Muscle of leg (tissue), 11 donors: ENCODE results near the gene GH2. TPM values are rescaled to one million over a fixed set of nuclear protein-coding genes. Genes with fewer than 3 reads are reported as not detected.
"Not testable (repeated sequence)": the region's sequence is repeated elsewhere in the genome, so short reads cannot be mapped to it uniquely, and the experiment has no call there.

ENCODE experiments used
- DNase-seq: peaks from one replicate; pipeline ENCODE4 v3.0.0; 2013
- H3K27ac ChIP-seq: one replicate; pipeline ENCODE4 v1.5.1; 2013; ENCODE audit warnings: mild to moderate bottlenecking, low read length, control low read depth
- H3K27me3 ChIP-seq: one replicate; pipeline ENCODE4 v1.6.1; 2013; ENCODE audit warnings: low read length; ENCODE audit not compliant: control insufficient read depth, insufficient read depth
- H3K36me3 ChIP-seq: one replicate; pipeline ENCODE4 v1.6.1; 2013; ENCODE audit warnings: low read length; ENCODE audit not compliant: control insufficient read depth, insufficient read depth
- H3K4me1 ChIP-seq: one replicate; pipeline ENCODE4 v1.6.1; 2013; ENCODE audit warnings: low read length; ENCODE audit not compliant: control insufficient read depth, insufficient read depth
- H3K4me3 ChIP-seq: one replicate; pipeline ENCODE4 v1.5.1; 2013; ENCODE audit warnings: low read length, control low read depth
- H3K9me3 ChIP-seq: replicated peaks from 2 replicates; pipeline ENCODE4 v1.6.1; 2013; ENCODE audit warnings: low read depth, low read length; ENCODE audit not compliant: control insufficient read depth
- WGBS: methylation state at CpG from one replicate; pipeline ENCODE4 v1.1.5; 2013; ENCODE audit warnings: missing lambda C conversion rate; ENCODE audit not compliant: insufficient coverage; 5-methylcytosine and 5-hydroxymethylcytosine counted together
- polyA plus RNA-seq, 8 donors: library from polyadenylated mRNA; unstranded; fragments of 120-200 nt; gene quantifications; one replicate each; pipeline versions ENCODE4 v1.2.1 to v1.2.3, GENCODE V29; 2013; ENCODE audit warnings: inconsistent platforms in 1 of 8, low replicate concordance in 1 of 8; ENCODE audit not compliant: insufficient read length in 8 of 8, insufficient read depth in 1 of 8
- total RNA-seq: library from RNA; stranded (reverse); fragments of 120-200 nt; gene quantifications from one replicate; pipeline ENCODE4 v1.2.4, GENCODE V29; 2013

Gene GH2
- total and polyA plus RNA-seq, 9 donors = 0.27 to 0.35 TPM; not detected in 7

DNA sequence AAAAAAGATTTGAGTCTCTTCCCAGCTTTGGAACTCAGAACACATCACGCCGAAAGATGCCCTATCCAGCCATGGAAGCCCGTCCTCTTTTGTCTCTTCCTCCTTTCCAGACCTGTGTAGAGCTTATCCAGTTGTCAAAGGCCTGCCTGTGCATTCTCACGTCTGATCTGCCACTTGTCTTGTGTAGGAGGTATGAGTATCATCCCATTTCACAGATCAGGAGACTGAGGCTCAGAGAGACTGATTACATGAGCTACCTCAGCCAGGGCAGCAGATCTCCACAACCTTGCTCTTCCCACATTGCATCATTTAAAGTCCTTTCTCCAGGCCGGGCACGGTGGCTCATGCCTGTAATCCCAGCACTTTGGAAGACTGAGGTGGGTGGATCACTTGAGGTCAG lies 7.1 kb downstream of the GH2 start:
- H3K27me3 ChIP-seq, H3K4me1 ChIP-seq, H3K27ac ChIP-seq, H3K9me3 ChIP-seq, H3K36me3 ChIP-seq, H3K4me3 ChIP-seq, DNase-seq: not testable (repeated sequence)
- WGBS = 100% methylated on average over 1 of the region's 6 CpGs

DNA sequence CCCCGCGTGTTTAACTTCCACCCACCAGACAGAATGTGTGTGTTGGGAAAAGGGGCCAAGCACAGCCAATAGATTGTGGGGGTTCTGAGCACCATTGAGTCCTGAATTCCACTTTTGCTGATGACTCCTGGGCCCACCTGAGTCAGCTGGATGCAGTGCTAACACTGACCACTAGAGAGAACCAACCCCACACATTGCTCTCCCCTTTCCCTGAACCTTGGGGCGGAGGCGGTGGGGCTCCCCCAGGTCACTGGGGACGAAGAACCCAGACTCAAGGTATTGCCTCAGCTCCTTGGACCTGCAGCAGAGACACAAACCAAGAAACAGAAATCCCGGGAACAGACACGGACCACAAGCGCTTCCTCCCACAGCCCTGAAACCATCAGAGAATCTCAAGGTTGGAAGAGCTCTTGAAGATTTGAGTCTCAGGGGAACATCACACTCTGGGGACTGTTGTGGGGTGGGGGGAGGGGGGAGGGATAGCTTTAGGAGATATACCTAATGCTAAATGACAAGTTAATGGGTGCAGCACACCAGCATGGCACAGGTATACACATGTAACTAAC lies 7.6 kb downstream of the GH2 start:
- not testable (repeated sequence) for DNase-seq, H3K36me3 ChIP-seq, H3K27ac ChIP-seq, H3K9me3 ChIP-seq, H3K27me3 ChIP-seq, H3K4me3 ChIP-seq, H3K4me1 ChIP-seq
- no CpG with 5 or more reads among the region's 8 CpGs for WGBS

DNA sequence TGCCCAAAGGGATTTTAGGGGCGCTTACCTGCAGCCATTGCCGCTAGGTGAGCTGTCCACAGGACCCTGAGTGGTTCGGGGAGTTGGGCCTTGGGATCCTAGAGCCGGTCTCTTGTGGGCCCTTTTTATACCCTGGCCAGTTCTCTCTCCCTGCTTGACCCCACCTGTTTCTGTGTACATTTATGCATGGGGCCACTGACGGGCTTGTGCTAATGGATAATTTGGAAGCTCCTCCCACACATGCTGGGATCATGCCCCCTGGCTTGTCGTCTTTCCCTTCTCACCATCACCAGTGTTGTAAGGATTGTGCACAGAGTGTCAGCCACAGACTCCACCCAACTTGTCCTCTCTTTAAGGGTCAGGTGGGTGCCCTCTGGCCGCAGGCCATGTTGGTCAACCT lies 8.2 kb downstream of the GH2 start, which contains the start of gene CSH2:
TSS of gene CSH2 (minus strand) at position 101 of the 400 bp plus-strand sequence. CDS start at position 38, 63 bp downstream.
- H3K27ac ChIP-seq, H3K36me3 ChIP-seq, H3K4me1 ChIP-seq, DNase-seq, H3K9me3 ChIP-seq, H3K27me3 ChIP-seq, H3K4me3 ChIP-seq: not testable (repeated sequence)
- no CpG with 5 or more reads among the region's 7 CpGs for WGBS

DNA sequence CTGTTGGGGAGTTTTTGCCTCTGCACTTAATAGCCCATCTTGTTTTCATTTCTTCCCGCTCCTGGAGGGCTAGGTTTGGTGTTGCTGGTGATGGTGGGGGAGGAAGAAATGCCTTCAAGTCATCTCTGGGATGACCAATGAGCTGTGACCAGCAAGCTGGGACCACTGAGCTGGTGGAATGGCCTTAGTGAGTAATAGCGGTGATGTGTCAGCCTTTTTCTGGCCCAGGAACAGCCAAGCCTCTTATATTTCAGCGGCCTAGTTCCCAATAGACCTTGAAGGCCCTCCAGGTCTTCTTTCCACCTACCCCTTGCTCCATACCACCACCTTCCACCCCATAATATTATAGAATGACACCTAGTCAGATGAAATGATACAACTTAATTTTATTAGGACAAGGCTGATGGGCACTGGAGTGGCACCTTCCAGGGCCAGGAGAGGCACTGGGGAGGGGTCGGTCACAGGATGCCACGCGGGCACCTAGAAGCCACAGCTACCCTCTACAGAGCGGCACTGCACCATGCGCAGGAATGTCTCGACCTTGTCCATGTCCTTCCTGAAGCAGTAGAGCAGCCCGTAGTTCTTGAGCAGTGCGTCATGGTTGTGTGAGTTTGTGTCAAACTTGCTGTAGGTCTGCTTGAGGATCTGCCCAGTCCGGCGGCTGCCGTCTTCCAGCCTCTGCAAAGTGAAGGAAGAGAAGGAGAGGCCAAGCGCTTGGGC lies 9.9 kb downstream of the GH2 start:
- H3K4me1 ChIP-seq, H3K27ac ChIP-seq, H3K36me3 ChIP-seq, H3K4me3 ChIP-seq, H3K27me3 ChIP-seq, DNase-seq, H3K9me3 ChIP-seq: not testable (repeated sequence)
- 100% methylated on average over 1 of the region's 15 CpGs for WGBS

DNA sequence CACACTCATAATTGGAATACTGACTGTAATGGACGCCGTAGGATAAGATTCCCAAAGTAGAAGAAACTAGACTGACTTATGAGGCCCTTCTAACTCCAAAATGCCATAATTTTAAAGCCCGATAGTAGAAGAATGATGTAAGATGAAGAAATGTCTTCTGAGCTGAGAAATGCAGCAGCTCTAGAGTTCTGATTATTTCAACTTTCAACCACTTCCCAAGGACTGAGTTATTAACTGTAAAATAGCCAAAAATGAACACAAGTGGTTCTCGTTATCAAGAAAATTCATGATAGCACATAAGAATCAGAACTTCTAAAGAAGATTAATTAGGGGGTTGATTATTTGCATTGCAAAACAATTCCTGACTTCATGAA lies 11.5 kb downstream of the GH2 start:
- WGBS = no CpG with 5 or more reads among the region's 4 CpGs
- H3K4me3 ChIP-seq, H3K9me3 ChIP-seq, H3K27ac ChIP-seq, H3K27me3 ChIP-seq, DNase-seq, H3K36me3 ChIP-seq, H3K4me1 ChIP-seq: not testable (repeated sequence)

DNA sequence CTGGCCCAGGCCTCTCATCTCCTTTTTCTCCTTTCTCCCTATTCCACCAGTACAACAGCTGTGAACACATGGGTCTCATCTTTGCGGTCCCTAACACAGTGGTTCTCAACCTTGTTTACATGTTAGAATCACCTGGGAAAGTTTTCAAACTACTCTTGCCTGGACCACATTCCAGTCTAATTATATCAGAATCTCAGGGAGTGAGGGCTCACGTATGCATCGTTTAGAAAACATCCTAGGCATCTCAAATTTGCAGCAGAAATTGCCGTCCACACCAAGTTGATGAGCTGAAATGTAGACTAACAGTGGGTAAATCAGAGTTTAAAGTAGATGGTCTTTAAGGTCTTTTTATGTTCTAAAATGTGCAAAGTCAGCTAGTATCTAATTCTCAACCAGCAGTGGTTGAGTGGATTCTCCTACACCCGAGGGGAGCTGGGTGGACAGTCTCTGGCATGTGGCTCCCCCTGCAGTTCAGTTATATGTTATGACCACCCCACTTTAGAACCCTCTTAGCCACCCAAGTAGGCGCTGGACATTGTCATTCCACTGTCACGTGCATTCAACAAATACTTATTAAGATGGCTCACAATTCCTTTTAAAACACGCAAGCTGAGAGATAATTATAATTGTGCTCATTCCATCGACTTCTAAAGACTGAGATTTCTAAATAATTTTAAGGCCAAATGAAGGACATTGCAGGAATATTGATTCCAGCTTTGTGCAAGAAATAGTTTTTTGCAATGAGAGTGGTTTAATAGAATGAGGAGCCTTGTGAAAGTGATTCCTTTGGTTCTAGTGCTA lies 12.1 kb downstream of the GH2 start:
- not testable (repeated sequence) for H3K4me1 ChIP-seq, DNase-seq, H3K9me3 ChIP-seq, H3K27me3 ChIP-seq, H3K36me3 ChIP-seq, H3K27ac ChIP-seq, H3K4me3 ChIP-seq
- WGBS = 40% methylated on average over 1 of the region's 9 CpGs

DNA sequence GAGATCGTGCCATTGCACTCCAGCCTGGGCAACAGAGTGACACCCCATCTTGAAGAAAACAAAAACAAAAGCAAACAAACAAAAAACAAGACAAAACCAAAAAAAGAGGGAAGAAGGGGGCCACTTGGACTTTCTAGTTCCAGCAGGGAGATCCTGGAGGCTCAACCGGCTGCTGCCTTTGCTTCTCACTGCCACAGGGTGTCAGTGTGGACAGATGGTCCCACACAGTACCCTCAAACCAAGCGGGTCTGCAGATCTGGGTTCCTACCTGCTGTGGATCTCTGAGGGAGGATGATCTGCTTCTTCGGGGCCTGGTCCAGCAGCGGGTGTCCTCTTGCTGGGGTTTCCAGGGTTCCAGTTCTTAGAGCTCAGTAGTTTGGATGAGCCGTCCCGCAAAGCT lies 15.1 kb downstream of the GH2 start:
- 33% methylated on average over 1 of the region's 7 CpGs for WGBS
- not testable (repeated sequence) for H3K27ac ChIP-seq, H3K9me3 ChIP-seq, H3K36me3 ChIP-seq, H3K27me3 ChIP-seq, DNase-seq, H3K4me3 ChIP-seq, H3K4me1 ChIP-seq

DNA sequence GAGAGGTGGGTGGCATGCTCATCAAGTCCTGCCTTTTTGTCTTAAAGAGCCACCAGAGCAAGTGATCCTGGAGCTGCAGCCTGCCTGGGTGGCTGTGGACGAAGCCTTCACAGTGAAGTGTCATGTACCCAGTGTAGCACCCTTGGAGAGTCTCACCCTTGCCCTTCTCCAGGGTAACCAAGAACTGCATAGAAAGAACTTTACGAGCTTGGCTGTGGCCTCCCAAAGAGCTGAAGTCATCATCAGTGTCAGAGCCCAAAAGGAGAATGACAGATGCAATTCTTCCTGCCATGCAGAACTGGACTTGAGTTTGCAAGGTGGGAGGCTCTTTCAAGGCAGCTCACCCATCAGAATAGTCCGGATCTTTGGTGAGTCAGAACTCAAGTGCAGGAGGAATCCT lies 22.5 kb downstream of the GH2 start:
- H3K9me3 ChIP-seq = no peaks in the 10 kb centered on the region
- H3K27ac ChIP-seq = no peak overlapping the region
- no peak for DNase-seq
- no peak overlapping the region for H3K4me3 ChIP-seq
- WGBS = 58% methylated on average over 2 of the region's 3 CpGs
- H3K4me1 ChIP-seq = no peaks in the 10 kb centered on the region
- peaks cover 2% of the 10 kb centered on the region for H3K27me3 ChIP-seq
- H3K36me3 ChIP-seq = no peaks in the 10 kb centered on the region

DNA sequence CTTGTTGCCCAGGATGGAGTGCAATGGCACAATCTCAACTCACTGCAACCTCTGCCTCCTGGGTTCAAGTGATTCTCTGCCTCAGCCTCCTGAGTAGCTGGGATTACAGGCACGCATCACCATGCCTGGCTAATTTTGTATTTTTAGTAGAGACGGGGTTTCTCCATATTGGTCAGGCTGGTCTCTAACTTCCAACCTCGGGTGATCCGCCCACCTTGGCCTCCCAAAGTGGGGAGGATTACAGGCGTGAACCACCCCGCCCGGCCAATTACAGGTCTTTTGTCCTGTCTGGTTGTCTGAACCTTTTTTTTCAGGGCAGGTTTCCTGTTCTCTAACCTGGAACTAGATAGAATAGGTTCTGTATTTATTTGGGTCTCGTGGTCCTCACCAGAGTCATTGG lies 25.3 kb downstream of the GH2 start:
- 95% methylated on average over 5 of the region's 8 CpGs for WGBS
- H3K9me3 ChIP-seq, DNase-seq: not testable (repeated sequence)

DNA sequence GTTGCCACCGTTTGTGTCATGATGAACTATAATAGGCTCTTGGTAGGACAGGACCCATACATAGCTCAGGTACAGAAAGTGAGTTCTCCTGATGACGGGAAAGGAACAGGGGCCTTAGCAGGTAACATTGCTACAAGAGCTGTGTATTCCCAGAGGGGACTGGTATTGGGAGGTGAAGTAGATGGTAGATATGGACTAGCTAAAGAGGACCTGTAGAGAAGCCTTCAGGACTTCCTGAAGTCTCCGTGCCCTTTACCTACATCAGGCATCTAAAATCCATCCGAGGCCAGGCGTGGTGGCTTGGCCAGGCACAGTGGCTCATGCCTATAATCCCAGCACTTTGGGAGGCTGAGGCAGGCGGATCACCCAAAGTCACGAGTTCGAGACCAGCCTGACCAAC lies 26.6 kb downstream of the GH2 start:
- Histone ChIP-seq H3K27me3 (peaks cover 2% of the 10 kb centered on the region), H3K4me1 (no peaks in the 10 kb centered on the region), H3K9me3 (no peaks in the 10 kb centered on the region), H3K36me3 (no peaks in the 10 kb centered on the region), H3K4me3 (no peak overlapping the region), H3K27ac (no peak overlapping the region)
- DNase-seq = no peak
- WGBS = 92% methylated on average over 6 of the region's 8 CpGs

More for the DNA sequence above, 25.3 kb downstream of the GH2 start:
- not testable (repeated sequence) for H3K4me3 ChIP-seq, H3K4me1 ChIP-seq, H3K27ac ChIP-seq, H3K36me3 ChIP-seq, H3K27me3 ChIP-seq
